Mesangial cell (primary cell): Measurements from ENCODE around the gene MRPS6. TPM values are rescaled to one million over a fixed set of nuclear protein-coding genes. Genes with fewer than 3 reads are reported as not detected.

ENCODE experiments used
- total RNA-seq: library from RNA; depleted of rRNA; stranded (reverse); fragments of >200 nt; gene quantifications from 2 replicates; pipeline ENCODE4 v1.2.3, GENCODE V29; 2015

Gene MRPS6
- total RNA-seq = 32.5 and 38.5 TPM in 2 replicates

GRCh38 chr21:34073032-34073748, at the start of gene MRPS6, which contains the start of gene SLC5A3:
MRPS6 (plus strand) TSS chr21:34073578; CDS start chr21:34073701, 123 bp downstream.
SLC5A3 (plus strand) TSS chr21:34073578; CDS start chr21:34095199, 21,621 bp downstream.

Other genes with a start within 250 kb of the MRPS6 start
- 222 and 242 TPM in 2 replicates for gene ATP5PO, start 157.8 kb upstream of the MRPS6 start, total RNA-seq
- 8.8 and 11.2 TPM in 2 replicates for gene SLC5A3, start within 50 bp of the MRPS6 start, total RNA-seq